HepG2 (cell line): Measurements from ENCODE around the gene TEX35. TPM values are rescaled to one million over a fixed set of nuclear protein-coding genes. Genes with fewer than 3 reads are reported as not detected.

Experiments
- CC2D1A ChIP-seq: sonication (generic); formaldehyde crosslinking; IDR thresholded peaks from 2 replicates; pipeline ENCODE4 v1.8.1; 2023; ENCODE audit warnings: mild to moderate bottlenecking, missing genetic modification reagents
- IRF1 ChIP-seq: sonication (generic); formaldehyde crosslinking; IDR thresholded peaks from 2 replicates; pipeline ENCODE4 v1.4.0; 2020; ENCODE audit warnings: low read depth, mild to moderate bottlenecking, missing genetic modification reagents
- KDM4B ChIP-seq: sonication (generic); formaldehyde crosslinking; IDR thresholded peaks from 2 replicates; pipeline ENCODE4 v1.4.0; 2020; ENCODE audit warnings: missing genetic modification reagents
- KDM5B ChIP-seq: sonication (generic); formaldehyde crosslinking; IDR thresholded peaks from 2 replicates; pipeline ENCODE4 v1.4.0; 2020; ENCODE audit warnings: missing genetic modification reagents, mild to moderate bottlenecking, borderline replicate concordance
- MTERF4 ChIP-seq: sonication (generic); formaldehyde crosslinking; IDR thresholded peaks from 2 replicates; pipeline ENCODE4 v1.8.0; 2023; ENCODE audit warnings: mild to moderate bottlenecking, missing genetic modification reagents
- MYC ChIP-seq: sonication (generic); formaldehyde crosslinking; IDR thresholded peaks from 2 replicates; pipeline ENCODE4 v1.9.0; 2021; ENCODE audit warnings: missing genetic modification reagents, borderline replicate concordance
- POLR2AphosphoS2 ChIP-seq: IDR thresholded peaks from 2 replicates; pipeline ENCODE4 v1.6.1; 2011; ENCODE audit warnings: low read depth, low read length, improper control_type of control experiment
- RFX5 ChIP-seq: IDR thresholded peaks from 2 replicates; pipeline ENCODE4 v1.6.1; 2011; ENCODE audit warnings: low read depth, low read length, improper control_type of control experiment
- SALL1 ChIP-seq: sonication (generic); formaldehyde crosslinking; IDR thresholded peaks from 2 replicates; pipeline ENCODE4 v1.8.0; 2022; ENCODE audit warnings: mild to moderate bottlenecking, missing genetic modification reagents
- SOX6 ChIP-seq, 2 experiments: fragments of 450-650 bp in 1 of 2; sonication (generic) in 1 of 2; formaldehyde crosslinking in 1 of 2; IDR thresholded peaks; 2 replicates each; pipeline versions ENCODE4 v1.4.0 to v1.6.1; 2017 to 2020; ENCODE audit warnings: antibody characterized with exemption in 1 of 2, mild to moderate bottlenecking in 1 of 2, missing genetic modification reagents in 1 of 2
- TFE3 ChIP-seq: IDR thresholded peaks from 2 replicates; pipeline ENCODE4 v1.6.1; 2016
- TP53 ChIP-seq: sonication (generic); formaldehyde crosslinking; conservative IDR thresholded peaks from 2 replicates; pipeline ENCODE4 v1.4.0; 2020; ENCODE audit warnings: missing genetic modification reagents
- ZEB1 ChIP-seq: IDR thresholded peaks from 2 replicates; pipeline ENCODE4 v1.6.1; 2012; ENCODE audit warnings: mild to moderate bottlenecking, low read depth, inconsistent platforms; ENCODE audit not compliant: insufficient replicate concordance
- ZNF138 ChIP-seq: sonication (generic); formaldehyde crosslinking; IDR thresholded peaks from 2 replicates; pipeline ENCODE4 v1.5.0; 2020; ENCODE audit warnings: mild to moderate bottlenecking, low read depth, missing genetic modification reagents
- ZNF207 ChIP-seq: fragments of 450-650 bp; IDR thresholded peaks from 2 replicates; pipeline ENCODE4 v1.6.1; 2016; ENCODE audit warnings: antibody characterized with exemption, borderline replicate concordance
- ZSCAN5A ChIP-seq: sonication (generic); formaldehyde crosslinking; IDR thresholded peaks from 2 replicates; pipeline ENCODE4 v1.8.0; 2022; ENCODE audit warnings: mild to moderate bottlenecking, missing genetic modification reagents, borderline replicate concordance
- polyA plus RNA-seq, 8 experiments: library from polyadenylated mRNA; depleted of rRNA in 3 of 8; stranded (reverse) in 7 of 8; unstranded in 1 of 8; fragments of >200 nt; fragmentation: Illumina TruSeq in 4 of 8; extraction: Trizol in 4 of 8; gene quantifications; 2 replicates each; pipeline versions ENCODE4 v1.2.1 to v1.2.3, GENCODE V29; 2011 to 2016; ENCODE audit warnings: low read depth in 4 of 8, missing spikeins in 1 of 8, mixed read lengths in 1 of 8; ENCODE audit not compliant: insufficient read depth in 1 of 8
- total RNA-seq, 5 experiments: library from RNA; depleted of rRNA; stranded (reverse); fragments of >200 nt; fragmentation: Illumina TruSeq; extraction: Trizol; gene quantifications; 2 replicates each; pipeline ENCODE4 v1.2.3, GENCODE V29; 2016; ENCODE audit warnings: low read depth in 1 of 5
- TF ChIP-seq, protein P1 (sequence below): IDR thresholded peaks from 2 replicates; pipeline ENCODE4 v1.6.1; 2016; ENCODE audit warnings: low read depth
- TF ChIP-seq, protein P2 (sequence below): sonication (generic); formaldehyde crosslinking; IDR thresholded peaks from 2 replicates; pipeline ENCODE4 v1.5.0; 2020; ENCODE audit warnings: missing genetic modification reagents

The TEX35 gene
- total and polyA plus RNA-seq, 2 of the 13 experiments (the other 11 are each of a cell fraction or from before 2014, with no cell fraction given), result not detected

DNA sequence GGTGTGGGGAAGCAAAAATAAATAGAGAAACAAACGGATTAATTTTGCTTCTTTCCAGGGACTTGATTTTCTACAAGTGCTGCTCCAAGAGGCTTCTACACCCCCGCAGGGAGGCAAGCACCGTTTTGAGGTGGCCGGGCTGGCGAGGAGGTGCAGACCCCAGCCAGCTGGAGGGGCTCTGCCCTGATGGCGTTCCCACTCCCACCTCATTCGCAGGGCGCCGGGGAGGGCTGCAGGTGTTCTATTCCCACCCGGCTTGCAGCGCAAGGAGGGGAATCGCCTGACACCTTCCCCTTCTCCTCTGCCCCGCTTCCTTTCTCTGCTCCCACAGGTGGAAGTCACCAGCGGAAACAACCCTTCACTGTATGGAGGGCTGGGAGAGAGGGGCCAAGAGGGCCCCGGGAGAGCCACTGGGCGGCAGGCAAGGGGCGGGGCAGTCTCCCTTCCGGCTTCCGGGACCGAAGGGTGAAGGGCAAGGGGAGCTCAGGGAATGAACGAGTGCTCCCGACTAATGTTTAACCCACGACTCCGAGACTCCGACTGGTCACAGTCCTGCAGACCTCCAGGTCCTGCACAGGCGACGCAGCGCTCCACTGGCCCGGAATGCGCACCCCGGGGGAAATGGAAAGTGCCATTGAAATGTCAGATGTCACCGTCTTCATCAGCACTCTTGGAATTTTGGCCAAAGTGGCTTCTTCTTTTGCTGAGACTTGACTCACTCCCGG is 29.1 kb downstream of the TEX35 start (continued):
- TF ChIP-seq TFE3 (CRISPR knock-in tag) (no peak; the same call in 1 of the 2 replicates), ZNF138 (CRISPR knock-in tag) (no peak; the same call in 1 of the 2 replicates), KDM4B (peak; percentile 75; the same call in 1 of the 2 replicates), SALL1 (CRISPR knock-in tag) (peak; percentile 87), ZNF207 (no peak), SOX6 (IDR thresholded peaks at IDR 0.05) (no peak), SOX6 (CRISPR knock-in tag; IDR thresholded peaks at IDR 0.05) (peak; percentile 76), ZEB1 (peak; percentile 49), CC2D1A (CRISPR knock-in tag) (no peak), MYC (0 out of 2 replicates have a peak, but pooled peaks have one; percentile 43), RFX5 (no peak), IRF1 (CRISPR knock-in tag) (no peak), KDM5B (CRISPR knock-in tag) (peak; percentile 90), ZSCAN5A (0 out of 2 replicates have a peak, but pooled peaks have one; percentile 38), POLR2AphosphoS2 (no peak), MTERF4 (peak; percentile 82; the same call in 1 of the 2 replicates), TP53 (CRISPR knock-in tag) (peak; percentile 24; the same call in 1 of the 2 replicates)
- TF ChIP-seq, protein P1, sequence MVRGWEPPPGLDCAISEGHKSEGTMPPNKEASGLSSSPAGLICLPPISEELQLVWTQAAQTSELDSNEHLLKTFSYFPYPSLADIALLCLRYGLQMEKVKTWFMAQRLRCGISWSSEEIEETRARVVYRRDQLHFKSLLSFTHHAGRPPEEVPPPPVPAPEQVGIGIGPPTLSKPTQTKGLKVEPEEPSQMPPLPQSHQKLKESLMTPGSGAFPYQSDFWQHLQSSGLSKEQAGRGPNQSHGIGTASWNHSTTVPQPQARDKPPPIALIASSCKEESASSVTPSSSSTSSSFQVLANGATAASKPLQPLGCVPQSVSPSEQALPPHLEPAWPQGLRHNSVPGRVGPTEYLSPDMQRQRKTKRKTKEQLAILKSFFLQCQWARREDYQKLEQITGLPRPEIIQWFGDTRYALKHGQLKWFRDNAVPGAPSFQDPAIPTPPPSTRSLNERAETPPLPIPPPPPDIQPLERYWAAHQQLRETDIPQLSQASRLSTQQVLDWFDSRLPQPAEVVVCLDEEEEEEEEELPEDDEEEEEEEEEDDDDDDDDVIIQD (CRISPR knock-in tag), result peak; percentile 78
- TF ChIP-seq, protein P2, sequence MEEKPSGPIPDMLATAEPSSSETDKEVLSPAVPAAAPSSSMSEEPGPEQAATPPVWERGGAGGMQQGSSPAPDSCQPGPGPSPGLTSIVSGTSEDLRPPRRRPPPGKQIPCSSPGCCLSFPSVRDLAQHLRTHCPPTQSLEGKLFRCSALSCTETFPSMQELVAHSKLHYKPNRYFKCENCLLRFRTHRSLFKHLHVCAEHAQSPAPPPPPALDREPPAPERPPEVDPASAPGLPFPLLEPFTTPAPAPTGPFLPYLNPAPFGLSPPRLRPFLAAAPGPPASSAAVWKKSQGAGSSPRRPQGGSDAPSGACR (CRISPR knock-in tag), result no peak
